B cell (primary cell): ENCODE results near the gene BCAP29. TPM values are rescaled to one million over a fixed set of nuclear protein-coding genes. Genes with fewer than 3 reads are reported as not detected.

Experiments
- ATAC-seq: fragments of 200-7000 bp; cut with Tn5 transposase; one replicate; pipeline ENCODE4 v1.10.0; 2021; ENCODE audit warnings: low read depth, mild to moderate bottlenecking, moderate number of reproducible peaks, moderate library complexity
- CTCF ChIA-PET: fragments of 350-600 bp; sonication (Branson Sonifier 250); formaldehyde crosslinking; loops from one replicate; lab custom pipeline; 2021; ENCODE audit warnings: antibody characterized with exemption, inconsistent platforms; lab: Charles Lee
- POLR2A ChIA-PET: fragments of 350-600 bp; sonication (Branson Sonifier 250); formaldehyde crosslinking; loops from one replicate; lab custom pipeline; 2021; ENCODE audit warnings: antibody characterized with exemption; lab: Charles Lee
- DNase-seq: peaks from one replicate; pipeline ENCODE4 v3.0.0; 2013
- H2AFZ ChIP-seq: 2 replicates; pipeline ENCODE4 v1.6.1; 2012; ENCODE audit warnings: mild to moderate bottlenecking, low read depth, low read length; ENCODE audit not compliant: insufficient read depth, poor library complexity, severe bottlenecking
- H3K27ac ChIP-seq, 2 donors: 1 replicate in 1 of 2; 2 replicates in 1 of 2; pipeline ENCODE4 v1.5.1; 2012 to 2013; ENCODE audit warnings: low read length in 2 of 2, mild to moderate bottlenecking in 2 of 2, moderate library complexity in 1 of 2
- H3K27me3 ChIP-seq, 4 experiments: fragments of 200-600 bp in 1 of 4; sonication (generic) in 1 of 4; replicated peaks in 1 of 4; 1 replicate in 2 of 4; 2 replicates in 2 of 4; pipeline versions ENCODE4 v1.6.1 to v1.7.0; 2013 to 2016; ENCODE audit warnings: low read length in 3 of 4, mild to moderate bottlenecking in 2 of 4, mixed read lengths in 1 of 4, moderate library complexity in 1 of 4; ENCODE audit not compliant: insufficient read depth in 4 of 4, control insufficient read depth in 3 of 4; ENCODE audit errors: control extremely low read depth in 1 of 4
- H3K36me3 ChIP-seq, 2 experiments: replicated peaks in 1 of 2; 1 replicate in 1 of 2; 2 replicates in 1 of 2; pipeline versions ENCODE4 v1.6.1 to v1.7.1; 2013; ENCODE audit warnings: low read length in 1 of 2; ENCODE audit not compliant: insufficient read depth in 2 of 2, control insufficient read depth in 1 of 2; ENCODE audit errors: control extremely low read depth in 1 of 2, extremely low read depth in 1 of 2
- H3K4me1 ChIP-seq, 2 donors: fragments of 200-600 bp in 1 of 2; sonication (generic) in 1 of 2; 1 replicate in 1 of 2; 2 replicates in 1 of 2; pipeline versions ENCODE4 v1.5.1 to v1.6.1; 2013 to 2017; ENCODE audit warnings: low read length in 2 of 2; ENCODE audit not compliant: control insufficient read depth in 2 of 2, insufficient read depth in 2 of 2
- H3K4me2 ChIP-seq: replicated peaks from 2 replicates; pipeline ENCODE3; 2012; ENCODE audit warnings: mild to moderate bottlenecking, low read depth, low read length; ENCODE audit not compliant: poor library complexity, severe bottlenecking
- H3K4me3 ChIP-seq, 5 experiments: fragments of 200-600 bp in 1 of 5; sonication (generic) in 1 of 5; 1 replicate in 3 of 5; 2 replicates in 2 of 5; pipeline versions ENCODE4 v1.5.1 to v1.7.0; 2011 to 2016; ENCODE audit warnings: low read length in 4 of 5, mild to moderate bottlenecking in 4 of 5, low read depth in 2 of 5, control low read depth in 1 of 5, moderate library complexity in 1 of 5; ENCODE audit not compliant: insufficient read depth in 1 of 5; ENCODE audit errors: control extremely low read depth in 1 of 5, extremely low read depth in 1 of 5
- H3K79me2 ChIP-seq: fragments of 200-600 bp; sonication (generic); one replicate; pipeline ENCODE4 v1.6.0; 2016; ENCODE audit warnings: low read length; ENCODE audit not compliant: control insufficient read depth, insufficient read depth
- H3K9ac ChIP-seq: fragments of 200-600 bp; sonication (generic); 2 replicates; pipeline ENCODE4 v1.6.1; 2017; ENCODE audit warnings: mild to moderate bottlenecking, low read length, moderate library complexity
- H3K9me3 ChIP-seq, 3 donors: one replicate each; pipeline versions ENCODE4 v1.6.1 to v1.7.1; 2013; ENCODE audit warnings: low read length in 2 of 3; ENCODE audit not compliant: control insufficient read depth in 2 of 3, insufficient read depth in 1 of 3; ENCODE audit errors: control extremely low read depth in 1 of 3
- H4K20me1 ChIP-seq: 2 replicates; pipeline ENCODE4 v1.6.0; 2012; ENCODE audit warnings: mild to moderate bottlenecking, low read length; ENCODE audit not compliant: insufficient read depth, control insufficient read depth, poor library complexity, severe bottlenecking
- H3K27ac Mint-ChIP-seq: one replicate; pipeline ENCODE4 v1.8.0; 2021; ENCODE audit warnings: mixed read lengths
- H3K27me3 Mint-ChIP-seq: one replicate; pipeline ENCODE4 v1.8.0; 2021; ENCODE audit warnings: mixed read lengths
- H3K4me1 Mint-ChIP-seq: one replicate; pipeline ENCODE4 v1.8.0; 2021; ENCODE audit warnings: mixed read lengths
- H3K4me3 Mint-ChIP-seq: one replicate; pipeline ENCODE4 v1.8.0; 2021; ENCODE audit warnings: mixed read lengths
- H3K9me3 Mint-ChIP-seq: one replicate; pipeline ENCODE4 v1.8.0; 2022; ENCODE audit warnings: mixed read lengths; ENCODE audit not compliant: insufficient read depth
- EZH2 ChIP-seq: IDR thresholded peaks from 2 replicates; pipeline ENCODE4 v1.6.1; 2012; ENCODE audit warnings: borderline replicate concordance, low read depth, mild to moderate bottlenecking, moderate library complexity, low read length; ENCODE audit not compliant: insufficient read depth, poor library complexity, severe bottlenecking
- WGBS: methylation state at CpG from one replicate; pipeline ENCODE4 v1.1.5; 2013; ENCODE audit warnings: missing lambda C conversion rate; ENCODE audit not compliant: insufficient coverage; 5-methylcytosine and 5-hydroxymethylcytosine counted together
- intact Hi-C: fragments of 100-400 bp; cut with micrococcal nuclease; formaldehyde crosslinking; loops from one replicate; pipeline ENCODE4 v1.10.0; 2022
- polyA plus RNA-seq: library from polyadenylated mRNA; depleted of rRNA; stranded (reverse); fragments of >200 nt; gene quantifications from 2 replicates; pipeline ENCODE4 v1.2.3, GENCODE V29; 2012
- total RNA-seq, 2 donors: library from RNA; stranded (reverse); fragments of 120-200 nt in 1 of 2; gene quantifications; 1 replicate in 1 of 2; 2 replicates in 1 of 2; pipeline versions ENCODE4 v1.2.3 to v1.2.4, GENCODE V29; 2013 to 2022
- TF ChIP-seq, protein P1 (sequence below): fragments of 200-600 bp; IDR thresholded peaks from one replicate; pipeline ENCODE4 v1.8.0; 2022; ENCODE audit warnings: antibody characterized with exemption, mild to moderate bottlenecking

Gene BCAP29
- total and polyA plus RNA-seq, 2 donors (not counting 1 experiment from before 2014, with no cell fraction given) = 24.6 to 27.3 TPM

DNA sequence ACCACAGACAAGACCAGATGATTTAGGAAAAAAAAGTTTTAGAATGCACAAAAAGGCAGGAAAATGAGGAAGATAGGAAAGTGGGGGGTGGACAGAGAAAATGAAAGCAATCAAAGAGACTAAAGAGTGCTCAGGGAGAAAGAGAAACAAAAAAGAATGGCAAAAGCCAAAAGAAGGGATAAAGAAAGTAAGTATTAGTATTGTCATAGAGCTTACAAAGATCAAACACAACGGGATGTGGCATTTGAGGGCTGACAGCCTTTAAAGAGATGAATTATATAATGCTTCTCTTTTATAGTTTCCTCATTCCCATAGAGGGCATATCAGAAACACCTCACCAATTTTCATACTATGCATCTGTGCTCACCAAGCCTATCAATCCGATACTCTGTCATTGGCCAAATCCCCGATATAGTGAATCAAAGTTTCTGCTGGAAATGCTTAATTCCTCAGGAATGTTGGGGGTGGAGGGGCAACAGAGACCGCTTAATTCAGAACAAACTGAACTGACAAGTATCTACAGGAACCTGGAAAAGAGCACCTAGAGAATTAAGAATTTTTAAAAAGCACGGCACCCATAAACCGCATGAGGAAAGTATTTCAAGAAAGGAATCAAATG lies 19.0 kb upstream of the BCAP29 start:
- Mint-ChIP-seq H3K4me1 (peaks cover 49% of the 10 kb centered on the region), H3K27ac (no peak overlapping the region), H3K4me3 (peak overlapping the region; percentile 38), H3K27me3 (no peaks in the 10 kb centered on the region), H3K9me3 (no peaks in the 10 kb centered on the region)
- ChIA-PET POLR2A (no interaction called here), CTCF (interaction anchor here (1.4 kb wide), 1 partner anchor 19 kb away, joined by 4 read pairs; no protein-coding TSS in a partner anchor)
- no peak overlapping the region for H3K9ac ChIP-seq
- H3K4me3 ChIP-seq = no peak overlapping the region
- H3K4me2 ChIP-seq = no peak overlapping the region
- WGBS = 80% methylated on average over 2 of the region's 6 CpGs
- no peaks in the 10 kb centered on the region for H3K9me3 ChIP-seq
- H3K27ac ChIP-seq = peak overlapping the region in 1 of 2 donors; percentile 56
- H4K20me1 ChIP-seq = peaks cover 4% of the 10 kb centered on the region
- H3K4me1 ChIP-seq = peaks cover 18 to 23% of the 10 kb centered on the region in 2 donors
- no peak for TF ChIP-seq EZH2
- TF ChIP-seq, protein P1, sequence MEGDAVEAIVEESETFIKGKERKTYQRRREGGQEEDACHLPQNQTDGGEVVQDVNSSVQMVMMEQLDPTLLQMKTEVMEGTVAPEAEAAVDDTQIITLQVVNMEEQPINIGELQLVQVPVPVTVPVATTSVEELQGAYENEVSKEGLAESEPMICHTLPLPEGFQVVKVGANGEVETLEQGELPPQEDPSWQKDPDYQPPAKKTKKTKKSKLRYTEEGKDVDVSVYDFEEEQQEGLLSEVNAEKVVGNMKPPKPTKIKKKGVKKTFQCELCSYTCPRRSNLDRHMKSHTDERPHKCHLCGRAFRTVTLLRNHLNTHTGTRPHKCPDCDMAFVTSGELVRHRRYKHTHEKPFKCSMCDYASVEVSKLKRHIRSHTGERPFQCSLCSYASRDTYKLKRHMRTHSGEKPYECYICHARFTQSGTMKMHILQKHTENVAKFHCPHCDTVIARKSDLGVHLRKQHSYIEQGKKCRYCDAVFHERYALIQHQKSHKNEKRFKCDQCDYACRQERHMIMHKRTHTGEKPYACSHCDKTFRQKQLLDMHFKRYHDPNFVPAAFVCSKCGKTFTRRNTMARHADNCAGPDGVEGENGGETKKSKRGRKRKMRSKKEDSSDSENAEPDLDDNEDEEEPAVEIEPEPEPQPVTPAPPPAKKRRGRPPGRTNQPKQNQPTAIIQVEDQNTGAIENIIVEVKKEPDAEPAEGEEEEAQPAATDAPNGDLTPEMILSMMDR = no peak
- H3K36me3 ChIP-seq = peaks cover 0 to 16% of the 10 kb centered on the region in 2 experiments
- intact Hi-C loops = loop anchor here (5.0 to 10.0 kb wide), 3 partner anchors 334 to 1011 kb away; partner anchors contain the start of genes DLD and HBP1
- DNase-seq (peak; percentile 58), ATAC-seq (no peak)
- H2AFZ ChIP-seq = no peak overlapping the region
- H3K27me3 ChIP-seq = no peaks in the 10 kb centered on the region
- peaks cover 79% of the 10 kb centered on the region for H3K79me2 ChIP-seq
